B cell (primary cell): ENCODE measurements around the gene TRPC4AP.

ENCODE experiments used
- CTCF ChIP-seq: fragments of 200-600 bp; IDR thresholded peaks from one replicate; pipeline ENCODE4 v1.8.0; 2022; ENCODE audit warnings: antibody characterized with exemption, mild to moderate bottlenecking
- EZH2 ChIP-seq: IDR thresholded peaks from 2 replicates; pipeline ENCODE4 v1.6.1; 2012; ENCODE audit warnings: borderline replicate concordance, low read depth, mild to moderate bottlenecking, moderate library complexity, low read length; ENCODE audit not compliant: insufficient read depth, poor library complexity, severe bottlenecking

DNA sequence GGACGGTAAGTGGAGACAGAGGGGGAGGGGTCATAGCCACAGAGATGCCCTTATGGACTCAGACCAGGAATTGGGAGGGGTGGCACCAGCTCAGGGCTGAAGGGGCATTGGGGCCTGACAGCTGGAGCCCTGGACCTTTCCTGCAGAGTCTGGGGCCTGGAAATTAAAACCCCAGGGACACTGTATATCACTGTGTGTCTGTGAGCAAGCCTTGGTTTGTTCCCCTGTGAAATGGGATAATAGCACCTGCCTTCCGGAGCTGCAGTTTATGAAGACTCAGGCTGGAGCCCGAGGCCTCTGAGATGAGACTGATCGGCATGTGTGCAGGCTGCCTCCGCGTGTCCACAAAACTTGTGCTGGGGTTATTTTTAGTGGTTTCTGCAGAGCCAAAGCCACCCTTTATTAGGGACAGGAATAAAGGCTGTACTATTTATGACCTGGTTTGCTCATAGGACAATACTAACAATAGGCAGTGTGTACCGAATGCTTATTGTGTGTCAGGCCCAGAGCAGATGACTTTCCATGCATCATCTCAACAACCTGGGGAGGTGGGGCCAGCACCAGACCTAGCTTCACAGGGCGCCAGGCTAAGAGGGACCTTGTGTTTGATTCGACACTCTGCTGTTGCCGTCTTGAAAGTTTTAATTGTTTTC lies 114.4 kb downstream of the TRPC4AP start:
- TF ChIP-seq CTCF (no peak), EZH2 (no peak)
